Ammon's horn (tissue), 1 donor: ENCODE measurements around the gene ADAM23.
"Not testable (repeated sequence)": the region's sequence is repeated elsewhere in the genome, so short reads cannot be mapped to it uniquely, and the experiment has no call there.

Source experiments
- DNase-seq: peaks from one replicate; pipeline ENCODE4 v3.0.0-alpha.2; 2016; ENCODE audit warnings: low spot score

ADAM23 gene

GRCh38 chr2:206442833-206443734, at the start of gene ADAM23:
Gene ADAM23 (plus strand): TSS chr2:206443532. CDS start chr2:206443867, 335 bp downstream.
- DNase-seq = peak; percentile 94

GRCh38 chr2:206396211-206396610, 47.1 kb upstream of the ADAM23 start:
- no peak for DNase-seq

GRCh38 chr2:206402956-206403569, 40.3 kb upstream of the ADAM23 start:
- DNase-seq = not testable (repeated sequence)

- DNase-seq = no peak
These were observed 34.7 kb upstream of the ADAM23 start for GRCh38 chr2:206408323-206409320.

- DNase-seq = no peak
These were observed 32.6 kb upstream of the ADAM23 start for GRCh38 chr2:206410714-206411113.

- DNase-seq = no peak
These were observed 27.6 kb upstream of the ADAM23 start for GRCh38 chr2:206415618-206416243.

GRCh38 chr2:206418968-206419367, 24.4 kb upstream of the ADAM23 start:
- no peak for DNase-seq

GRCh38 chr2:206420721-206421120, 22.6 kb upstream of the ADAM23 start:
- DNase-seq = no peak

- DNase-seq = no peak
These were observed 20.8 kb upstream of the ADAM23 start for GRCh38 chr2:206422493-206422892.

- no peak for DNase-seq
These were observed 20.2 kb upstream of the ADAM23 start for GRCh38 chr2:206423147-206423546.

GRCh38 chr2:206424134-206424533, 19.2 kb upstream of the ADAM23 start:
- no peak for DNase-seq

GRCh38 chr2:206428783-206429182, 14.5 kb upstream of the ADAM23 start:
- DNase-seq = no peak

GRCh38 chr2:206430452-206430851, 12.9 kb upstream of the ADAM23 start:
- no peak for DNase-seq

- no peak for DNase-seq
These were observed 11.9 kb upstream of the ADAM23 start for GRCh38 chr2:206431439-206431838.

GRCh38 chr2:206432193-206433082, 10.9 kb upstream of the ADAM23 start:
- DNase-seq = no peak

GRCh38 chr2:206433190-206433589, 10.1 kb upstream of the ADAM23 start:
- no peak for DNase-seq

GRCh38 chr2:206433686-206434085, 9.6 kb upstream of the ADAM23 start:
- DNase-seq = no peak

- DNase-seq = no peak
These were observed 7.6 kb upstream of the ADAM23 start for GRCh38 chr2:206435742-206436141.

GRCh38 chr2:206438196-206438724, 5.1 kb upstream of the ADAM23 start:
- DNase-seq = no peak

- DNase-seq = no peak
These were observed 879 bp upstream of the ADAM23 start for GRCh38 chr2:206442474-206442832.
